ENCODE results near the gene OLR1.

DNA sequence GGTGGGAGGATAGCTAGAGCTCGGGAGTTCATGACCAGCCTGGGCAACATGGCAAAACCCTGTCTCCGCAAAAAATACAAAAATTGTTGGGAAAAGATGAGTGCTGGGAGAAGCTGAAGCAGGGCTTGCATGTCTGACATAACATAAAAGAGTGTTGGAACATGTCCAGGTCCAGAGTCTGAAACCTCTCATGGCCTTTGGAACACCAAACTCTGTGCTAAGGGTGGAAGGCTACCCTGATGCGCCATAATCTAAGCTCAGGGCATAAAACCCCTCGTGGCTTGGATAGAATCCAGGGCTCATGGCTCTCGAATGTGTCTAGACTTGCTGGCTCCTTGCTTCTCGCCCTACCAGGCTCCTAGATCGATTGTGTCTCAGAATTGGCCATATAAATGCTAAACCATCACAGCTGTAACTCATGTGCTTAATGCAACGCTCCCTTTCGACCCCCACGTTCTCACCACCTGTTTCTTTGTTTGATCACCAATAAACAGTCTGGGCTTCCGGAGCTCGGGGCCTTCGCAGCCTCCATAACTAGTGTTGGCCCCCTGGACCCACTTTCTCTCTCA lies 35.2 kb downstream of the OLR1 start:
- TF ChIP-seq CTCF (conservative IDR thresholded peaks at IDR 0.05; ENCODE audit: low read depth, low read length) (no peak), MAFK (IDR thresholded peaks at IDR 0.05; ENCODE audit: low read depth, low read length) (no peak), RFX5 (IDR thresholded peaks at IDR 0.05; ENCODE audit: low read depth, low read length) (no peak), BHLHE40 (IDR thresholded peaks at IDR 0.05; ENCODE audit: low read depth, low read length) (no peak), USF2 (IDR thresholded peaks at IDR 0.05; ENCODE audit: low read depth, low read length) (no peak), POLR2A (IDR thresholded peaks at IDR 0.05; ENCODE audit: low read depth, low read length) (no peak), NFE2L2 (IDR thresholded peaks at IDR 0.05; ENCODE audit: low read depth, low read length) (no peak), RCOR1 (IDR thresholded peaks at IDR 0.05; ENCODE audit: insufficient replicate concordance, low read length) (no peak), SMC3 (IDR thresholded peaks at IDR 0.05; ENCODE audit: low read depth, low read length) (no peak), RAD21 (IDR thresholded peaks at IDR 0.05; ENCODE audit: low read length) (no peak), CEBPB (IDR thresholded peaks at IDR 0.05; ENCODE audit: low read depth, low read length) (no peak), FOS (IDR thresholded peaks at IDR 0.05; ENCODE audit: low read depth, low read length) (no peak), ELK1 (IDR thresholded peaks at IDR 0.05; ENCODE audit: borderline replicate concordance, low read depth, low read length) (no peak), MXI1 (IDR thresholded peaks at IDR 0.05; ENCODE audit: borderline replicate concordance, low read depth, low read length) (no peak)

All from IMR-90 (cell line).